GM19025 (cell line): Measurements from ENCODE around the gene NDRG3.
A peak's percentile ranks its signal among the peaks of the same experiment; 100 is the strongest.
"Not testable (repeated sequence)": the region's sequence is repeated elsewhere in the genome, so short reads cannot be mapped to it uniquely, and the experiment has no call there.

Experiments
- ATAC-seq: cut with Tn5 transposase; IDR thresholded peaks from one replicate; pipeline ENCODE4 v1.9.1; 2021; ENCODE audit warnings: mild to moderate bottlenecking, low read depth, moderate library complexity; ENCODE audit not compliant: unreplicated experiment

The NDRG3 gene

GRCh38 chr20:36647196-36648121 is 98.4 kb downstream of the NDRG3 start:
- ATAC-seq, result no peak

- ATAC-seq, result no peak
Observed at GRCh38 chr20:36646678-36647077, 99.2 kb downstream of the NDRG3 start.

GRCh38 chr20:36645998-36646397 is 99.9 kb downstream of the NDRG3 start, which contains the start of gene SLA2:
TSS of gene SLA2 (minus strand) at chr20:36646196. CDS start at chr20:36641335, 4,861 bp downstream.
- no peak for ATAC-seq

- ATAC-seq, result no peak
Observed at GRCh38 chr20:36645353-36645752, 100.5 kb downstream of the NDRG3 start.

- ATAC-seq, result no peak
Observed at GRCh38 chr20:36644706-36645095, 101.2 kb downstream of the NDRG3 start.

- ATAC-seq, result no peak
Observed at GRCh38 chr20:36644032-36644705, 101.7 kb downstream of the NDRG3 start.

GRCh38 chr20:36642136-36642535 is 103.8 kb downstream of the NDRG3 start:
- no peak for ATAC-seq

- no peak for ATAC-seq
Observed at GRCh38 chr20:36641506-36641843, 104.4 kb downstream of the NDRG3 start.

- not testable (repeated sequence) for ATAC-seq
Observed at GRCh38 chr20:36638876-36639400, 107.0 kb downstream of the NDRG3 start.

- ATAC-seq, result no peak
Observed at GRCh38 chr20:36634342-36634741, 111.5 kb downstream of the NDRG3 start.

- ATAC-seq, result no peak
Observed at GRCh38 chr20:36633285-36633772, 112.6 kb downstream of the NDRG3 start.

GRCh38 chr20:36632487-36633284 is 113.2 kb downstream of the NDRG3 start:
- ATAC-seq, result no peak

GRCh38 chr20:36632147-36632486 is 113.8 kb downstream of the NDRG3 start:
- no peak for ATAC-seq

GRCh38 chr20:36631646-36632045 is 114.2 kb downstream of the NDRG3 start:
- ATAC-seq, result no peak

GRCh38 chr20:36629719-36630681 is 115.9 kb downstream of the NDRG3 start:
- peak; percentile 41 for ATAC-seq

- ATAC-seq, result no peak
Observed at GRCh38 chr20:36628076-36628475, 117.8 kb downstream of the NDRG3 start.

- no peak for ATAC-seq
Observed at GRCh38 chr20:36624944-36625324, 121.0 kb downstream of the NDRG3 start.

- ATAC-seq, result no peak
Observed at GRCh38 chr20:36624068-36624943, 121.6 kb downstream of the NDRG3 start.

- no peak for ATAC-seq
Observed at GRCh38 chr20:36623444-36623843, 122.4 kb downstream of the NDRG3 start.
